Adrenal gland (tissue), 5 donors: ENCODE measurements around the gene ZNF205.

Source experiments
- CTCF ChIP-seq, 6 experiments: fragments of 450-650 bp in 4 of 6; fragments of 200-600 bp in 2 of 6; sonication (generic) in 1 of 6; IDR thresholded peaks; 1 replicate in 5 of 6; 2 replicates in 1 of 6; pipeline versions ENCODE4 v1.5.1 to v1.8.0; 2016 to 2021; ENCODE audit warnings: antibody characterized with exemption in 6 of 6, mild to moderate bottlenecking in 2 of 6, moderate library complexity in 1 of 6
- POLR2A ChIP-seq, 2 donors: fragments of 450-650 bp; IDR thresholded peaks; one replicate each; pipeline ENCODE4 v1.6.1; 2017; ENCODE audit warnings: antibody characterized with exemption in 2 of 2, mild to moderate bottlenecking in 2 of 2, moderate library complexity in 1 of 2
- donor health status: DM: no; HTN: no; CAD: no.

- TF ChIP-seq CTCF (IDR thresholded peaks at IDR 0.05) (no peak), POLR2A (IDR thresholded peaks at IDR 0.05) (no peak)
These were observed 46.0 kb upstream of the ZNF205 start for GRCh38 chr16:3066440-3066748.
